ENCODE measurements around the gene PDLIM3. TPM values are rescaled to one million over a fixed set of nuclear protein-coding genes. Genes with fewer than 3 reads are reported as not detected.
A peak's percentile ranks its signal among the peaks of the same experiment; 100 is the strongest.

Gene PDLIM3
- total RNA-seq, 6 donors from 2014 or later = 15.9 to 183 (median 42.2) TPM

DNA sequence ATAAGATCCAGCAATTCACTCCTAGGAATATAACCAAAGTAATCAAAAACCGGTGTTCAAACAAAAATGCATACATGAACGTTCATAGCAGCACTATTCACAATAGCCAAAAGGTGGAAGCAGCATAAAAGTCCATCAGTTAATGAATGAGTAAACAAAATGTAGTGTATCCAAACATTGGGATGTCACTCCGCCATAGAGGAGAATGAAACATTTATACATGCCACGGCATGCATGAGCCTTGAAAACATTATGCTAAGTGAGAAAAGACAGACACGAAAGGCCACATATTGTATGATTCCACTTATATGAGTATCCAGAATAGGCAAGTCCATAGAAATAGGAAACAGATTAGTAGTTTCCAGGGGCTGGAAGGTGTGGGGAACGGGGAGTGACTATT, 11.0 kb upstream of the PDLIM3 start:
- no peak for ATAC-seq (ENCODE audit: low FRiP score in 2 of 2)
- 81 to 86% methylated on average over 6 of the region's 6 CpGs for WGBS, 2 donors

DNA sequence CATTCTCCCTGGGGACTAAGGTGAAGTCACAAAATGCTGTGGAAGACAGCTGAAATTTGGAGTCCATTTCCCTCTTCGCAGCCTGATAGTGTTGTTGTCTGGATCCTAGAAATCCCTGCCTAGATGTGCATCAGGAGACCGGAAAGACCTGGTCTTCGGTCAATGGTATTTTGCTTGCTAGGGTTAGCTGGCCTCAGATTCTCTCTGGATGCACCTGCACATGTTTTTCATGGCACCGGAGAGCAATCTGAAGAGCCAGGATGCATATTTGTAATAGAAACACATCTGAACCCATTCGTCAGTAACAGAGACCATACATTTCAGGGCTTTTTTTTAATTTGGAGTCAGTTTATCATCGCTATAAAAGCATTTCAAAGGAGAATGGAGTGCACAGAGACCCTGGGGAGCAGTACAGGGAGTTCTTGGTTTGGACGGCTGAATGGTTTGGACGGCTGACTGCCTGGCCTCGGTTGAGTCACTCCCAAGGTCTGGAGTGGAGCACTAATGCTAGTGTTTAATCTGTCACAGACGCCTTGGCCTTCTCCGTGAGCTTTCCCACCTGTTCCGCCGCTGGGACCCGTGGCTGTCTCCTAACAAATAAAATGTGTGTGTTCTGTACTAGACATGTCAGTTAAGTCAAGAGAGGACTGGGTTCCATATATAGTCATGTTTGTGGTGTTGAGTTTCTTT, 7.5 kb upstream of the PDLIM3 start:
- peak in 1 of 2 donors; percentile 46 for DNase-seq

More for the DNA sequence above, 11.0 kb upstream of the PDLIM3 start:
- Histone ChIP-seq H3K4me3 (no peak overlapping the region), H3K4me1 (peaks cover 0 to 7% (median 0%) of the 10 kb centered on the region in 4 donors), H3K27ac (no peak overlapping the region), H3K27me3 (no peaks in the 10 kb centered on the region), H3K36me3 (no peaks in the 10 kb centered on the region), H3K9me3 (no peaks in the 10 kb centered on the region)
- DNase-seq = no peak
- TF ChIP-seq POLR2AphosphoS5 (IDR thresholded peaks at IDR 0.05) (no peak), EP300 (IDR thresholded peaks at IDR 0.05) (no peak), POLR2A (IDR thresholded peaks at IDR 0.05) (no peak)
- TF ChIP-seq, protein P1, sequence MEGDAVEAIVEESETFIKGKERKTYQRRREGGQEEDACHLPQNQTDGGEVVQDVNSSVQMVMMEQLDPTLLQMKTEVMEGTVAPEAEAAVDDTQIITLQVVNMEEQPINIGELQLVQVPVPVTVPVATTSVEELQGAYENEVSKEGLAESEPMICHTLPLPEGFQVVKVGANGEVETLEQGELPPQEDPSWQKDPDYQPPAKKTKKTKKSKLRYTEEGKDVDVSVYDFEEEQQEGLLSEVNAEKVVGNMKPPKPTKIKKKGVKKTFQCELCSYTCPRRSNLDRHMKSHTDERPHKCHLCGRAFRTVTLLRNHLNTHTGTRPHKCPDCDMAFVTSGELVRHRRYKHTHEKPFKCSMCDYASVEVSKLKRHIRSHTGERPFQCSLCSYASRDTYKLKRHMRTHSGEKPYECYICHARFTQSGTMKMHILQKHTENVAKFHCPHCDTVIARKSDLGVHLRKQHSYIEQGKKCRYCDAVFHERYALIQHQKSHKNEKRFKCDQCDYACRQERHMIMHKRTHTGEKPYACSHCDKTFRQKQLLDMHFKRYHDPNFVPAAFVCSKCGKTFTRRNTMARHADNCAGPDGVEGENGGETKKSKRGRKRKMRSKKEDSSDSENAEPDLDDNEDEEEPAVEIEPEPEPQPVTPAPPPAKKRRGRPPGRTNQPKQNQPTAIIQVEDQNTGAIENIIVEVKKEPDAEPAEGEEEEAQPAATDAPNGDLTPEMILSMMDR (IDR thresholded peaks at IDR 0.05) = no peak

GRCh38 chr4:185541251-185541727, 6.0 kb upstream of the PDLIM3 start:
- no peak overlapping the region for H3K4me3 ChIP-seq
- peaks cover 0 to 12% (median 5%) of the 10 kb centered on the region in 4 donors for H3K4me1 ChIP-seq
- 28 to 30% methylated on average over 10 of the region's 10 CpGs for WGBS, 2 donors
- H3K27me3 ChIP-seq = no peaks in the 10 kb centered on the region
- no peaks in the 10 kb centered on the region for H3K9me3 ChIP-seq
- peak overlapping the region; percentile 24 to 49 (median 30) for H3K27ac ChIP-seq
- no peaks in the 10 kb centered on the region for H3K36me3 ChIP-seq
- ATAC-seq (ENCODE audit: low FRiP score in 2 of 2) = peak; percentile 34 to 58
- TF ChIP-seq EP300 (IDR thresholded peaks at IDR 0.05) (no peak), POLR2A (IDR thresholded peaks at IDR 0.05) (no peak), POLR2AphosphoS5 (IDR thresholded peaks at IDR 0.05) (no peak)
- TF ChIP-seq, protein P1 (IDR thresholded peaks at IDR 0.05) = no peak
- peak; percentile 25 to 87 for DNase-seq

More for the DNA sequence above, 7.5 kb upstream of the PDLIM3 start:
- Histone ChIP-seq H3K4me3 (no peak overlapping the region), H3K9me3 (no peaks in the 10 kb centered on the region), H3K36me3 (no peaks in the 10 kb centered on the region), H3K27ac (no peak overlapping the region), H3K27me3 (no peaks in the 10 kb centered on the region), H3K4me1 (peaks cover 0 to 12% (median 3%) of the 10 kb centered on the region in 4 donors)
- ATAC-seq (ENCODE audit: low FRiP score in 2 of 2) = peak; percentile 67 to 92
- 79 to 83% methylated on average over 14 of the region's 14 CpGs for WGBS, 2 donors
- TF ChIP-seq POLR2AphosphoS5 (IDR thresholded peaks at IDR 0.05) (peak; percentile 16 to 55), EP300 (IDR thresholded peaks at IDR 0.05) (no peak)

- DNase-seq (no peak), ATAC-seq (ENCODE audit: low FRiP score in 2 of 2) (no peak)
- 64 to 75% methylated on average over 3 of the region's 3 CpGs for WGBS, 2 donors
- no peaks in the 10 kb centered on the region for H3K36me3 ChIP-seq
- peaks cover 0 to 13% (median 9%) of the 10 kb centered on the region in 4 donors for H3K4me1 ChIP-seq
- H3K9me3 ChIP-seq = no peaks in the 10 kb centered on the region
- no peak overlapping the region for H3K4me3 ChIP-seq
- H3K27ac ChIP-seq = peak overlapping the region in 2 of 4 donors; percentile 27 to 32
- TF ChIP-seq, protein P1 (IDR thresholded peaks at IDR 0.05) = no peak
- TF ChIP-seq POLR2AphosphoS5 (IDR thresholded peaks at IDR 0.05) (no peak), EP300 (IDR thresholded peaks at IDR 0.05) (no peak), POLR2A (IDR thresholded peaks at IDR 0.05) (no peak)
- H3K27me3 ChIP-seq = no peaks in the 10 kb centered on the region
Observed at GRCh38 chr4:185540487-185541120, 5.3 kb upstream of the PDLIM3 start.

DNA sequence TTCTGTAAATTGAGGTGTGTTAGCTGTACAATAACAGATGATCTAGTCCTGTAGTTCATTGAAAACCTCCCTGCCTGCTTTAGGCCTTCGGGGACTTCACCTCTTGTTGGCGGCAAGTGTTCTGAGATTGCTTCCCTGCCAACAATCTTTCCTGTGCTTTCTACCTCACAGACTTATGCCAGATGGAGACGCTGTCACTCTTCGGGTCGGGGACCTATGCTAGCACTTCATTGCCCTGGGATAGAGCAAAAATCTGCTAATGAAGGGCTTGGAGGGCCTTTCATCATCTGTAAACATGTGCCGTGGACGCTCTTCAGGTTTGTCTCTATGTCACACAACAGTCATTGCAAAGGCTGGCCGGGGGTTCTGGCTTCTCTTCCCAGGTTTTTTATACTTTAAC, 4.7 kb upstream of the PDLIM3 start:
- no peak for DNase-seq
- H3K36me3 ChIP-seq = no peaks in the 10 kb centered on the region
- peaks cover 0 to 13% (median 12%) of the 10 kb centered on the region in 4 donors for H3K4me1 ChIP-seq
- TF ChIP-seq, protein P1 (IDR thresholded peaks at IDR 0.05) = no peak
- TF ChIP-seq EP300 (IDR thresholded peaks at IDR 0.05) (no peak), POLR2A (IDR thresholded peaks at IDR 0.05) (no peak), POLR2AphosphoS5 (IDR thresholded peaks at IDR 0.05) (no peak)
- 79 to 80% methylated on average over 8 of the region's 8 CpGs for WGBS, 2 donors
- no peaks in the 10 kb centered on the region for H3K27me3 ChIP-seq
- H3K4me3 ChIP-seq = no peak overlapping the region
- ATAC-seq (ENCODE audit: low FRiP score in 2 of 2) = no peak
- no peaks in the 10 kb centered on the region for H3K9me3 ChIP-seq
- no peak overlapping the region for H3K27ac ChIP-seq
